PFSK-1 (cell line): ENCODE measurements around the gene PTPN22.

Source experiments
- FOXP2 ChIP-seq: optimal IDR thresholded peaks from 2 replicates; pipeline ENCODE3; 2011; ENCODE audit warnings: borderline replicate concordance, control low read depth, inconsistent platforms; ENCODE audit not compliant: insufficient read depth; ENCODE audit errors: extremely low read length, extremely low read depth
- POLR2AphosphoS5 ChIP-seq: IDR thresholded peaks from 2 replicates; pipeline ENCODE4 v1.6.1; 2012; ENCODE audit warnings: low read depth, mild to moderate bottlenecking, control low read depth, low read length, moderate library complexity
- REST ChIP-seq, 2 experiments: IDR thresholded peaks; 2 replicates each; pipeline versions ENCODE4 v1.6.1 to v1.8.0; 2011 to 2012; ENCODE audit warnings: low read depth in 2 of 2, low read length in 2 of 2, control low read depth in 1 of 2, inconsistent platforms in 1 of 2, mild to moderate bottlenecking in 1 of 2, moderate library complexity in 1 of 2; ENCODE audit not compliant: insufficient read depth in 1 of 2
- SIN3A ChIP-seq: IDR thresholded peaks from 2 replicates; pipeline ENCODE4 v1.6.1; 2012; ENCODE audit warnings: mild to moderate bottlenecking, low read length, moderate library complexity, borderline replicate concordance; ENCODE audit not compliant: insufficient read depth
- TAF1 ChIP-seq: IDR thresholded peaks from 2 replicates; pipeline ENCODE4 v1.6.1; 2012; ENCODE audit warnings: low read length, control low read depth, borderline replicate concordance; ENCODE audit not compliant: insufficient read depth

Gene PTPN22

GRCh38 chr1:113903501-113904292, 32.2 kb upstream of the PTPN22 start:
- no peak for TF ChIP-seq POLR2AphosphoS5
- no peak for TF ChIP-seq FOXP2
- TF ChIP-seq SIN3A: no peak

- TF ChIP-seq POLR2AphosphoS5: no peak
- no peak for TF ChIP-seq FOXP2
Measured at GRCh38 chr1:113901191-113901590, 29.7 kb upstream of the PTPN22 start.

GRCh38 chr1:113899111-113899510, 27.6 kb upstream of the PTPN22 start:
- TF ChIP-seq REST (IDR thresholded peaks at IDR 0.05; ENCODE audit: insufficient read depth in 1 of 2, low read depth in 2 of 2, low read length in 2 of 2): no peak
- TF ChIP-seq POLR2AphosphoS5: no peak
- no peak for TF ChIP-seq TAF1
- no peak for TF ChIP-seq SIN3A
- no peak for TF ChIP-seq FOXP2

GRCh38 chr1:113898241-113898814, 26.8 kb upstream of the PTPN22 start:
- TF ChIP-seq REST (IDR thresholded peaks at IDR 0.05; ENCODE audit: insufficient read depth in 1 of 2, low read depth in 2 of 2, low read length in 2 of 2) (no peak), SIN3A (no peak), TAF1 (no peak), POLR2AphosphoS5 (no peak), FOXP2 (no peak)

- no peak for TF ChIP-seq POLR2AphosphoS5
- TF ChIP-seq TAF1: no peak
- TF ChIP-seq SIN3A: no peak
- TF ChIP-seq FOXP2: no peak
- TF ChIP-seq REST (IDR thresholded peaks at IDR 0.05; ENCODE audit: insufficient read depth in 1 of 2, low read depth in 2 of 2, low read length in 2 of 2): no peak
Measured at GRCh38 chr1:113895961-113896360, 24.4 kb upstream of the PTPN22 start.

GRCh38 chr1:113895098-113895497, 23.6 kb upstream of the PTPN22 start:
- no peak for TF ChIP-seq SIN3A
- TF ChIP-seq FOXP2: no peak
- TF ChIP-seq REST (IDR thresholded peaks at IDR 0.05; ENCODE audit: insufficient read depth in 1 of 2, low read depth in 2 of 2, low read length in 2 of 2): no peak
